Panc1 (cell line): ENCODE measurements around the gene GJB3. TPM values are rescaled to one million over a fixed set of nuclear protein-coding genes. Genes with fewer than 3 reads are reported as not detected.

Source experiments
- ATAC-seq: fragments of 200-7000 bp; cut with Tn5 transposase; 2 replicates; pipeline ENCODE4 v1.9.1; 2020; ENCODE audit warnings: mild to moderate bottlenecking, moderate library complexity
- BruUV-seq: library from RNA; stranded (reverse); fragments of 400-500 nt; replicated peaks from 2 replicates; lab custom pipeline; 2021; lab: Mats Ljungman, UMichigan
- CTCF ChIA-PET: fragments of 300-600 bp; sonication (Branson Sonifier 250); formaldehyde crosslinking; loops from one replicate; lab custom pipeline; 2022; ENCODE audit warnings: antibody characterized with exemption; lab: Charles Lee
- POLR2A ChIA-PET: fragments of 300-600 bp; sonication (Branson Sonifier 250); formaldehyde crosslinking; loops from one replicate; lab custom pipeline; 2022; ENCODE audit warnings: antibody characterized with exemption; lab: Charles Lee
- DNase-seq: peaks from one replicate; pipeline ENCODE4 v3.0.0-alpha.2; 2010; ENCODE audit warnings: low read depth, low spot score
- H3K27ac ChIP-seq: 2 replicates; pipeline ENCODE4 v1.5.1; 2011; ENCODE audit warnings: mild to moderate bottlenecking, low read length, inconsistent platforms
- H3K27me3 ChIP-seq: fragments of 200-500 bp; sonication (Bioruptor generic); 2 replicates; pipeline ENCODE4 v1.6.0; 2014; ENCODE audit warnings: low read length, inconsistent platforms; ENCODE audit not compliant: control insufficient read depth, insufficient read depth
- H3K36me3 ChIP-seq: fragments of 200-500 bp; sonication (Bioruptor generic); 2 replicates; pipeline ENCODE4 v1.5.1; 2014; ENCODE audit warnings: inconsistent platforms, mild to moderate bottlenecking, low read length, moderate library complexity; ENCODE audit not compliant: control insufficient read depth, insufficient read depth
- H3K4me1 ChIP-seq: 2 replicates; pipeline ENCODE4 v1.5.1; 2011; ENCODE audit warnings: inconsistent platforms, mild to moderate bottlenecking, low read length, moderate library complexity; ENCODE audit not compliant: control insufficient read depth, insufficient read depth
- H3K4me3 ChIP-seq, 2 experiments: 2 replicates each; pipeline ENCODE4 v1.5.1; 2011 to 2012; ENCODE audit warnings: low read depth in 2 of 2, low read length in 2 of 2, mild to moderate bottlenecking in 2 of 2, inconsistent platforms in 1 of 2, moderate library complexity in 1 of 2
- H3K9me3 ChIP-seq: fragments of 200-500 bp; sonication (Bioruptor generic); 2 replicates; pipeline ENCODE4 v1.5.1; 2014; ENCODE audit warnings: low read depth, mild to moderate bottlenecking, inconsistent platforms, low read length, moderate library complexity; ENCODE audit not compliant: control insufficient read depth, insufficient read depth
- POLR2AphosphoS5 ChIP-seq: IDR thresholded peaks from 2 replicates; pipeline ENCODE4 v1.6.1; 2012; ENCODE audit warnings: mild to moderate bottlenecking, low read depth, low read length, moderate library complexity
- REST ChIP-seq, 2 experiments: IDR thresholded peaks; 2 replicates each; pipeline ENCODE4 v1.6.1; 2011 to 2012; ENCODE audit warnings: low read depth in 2 of 2, control low read depth in 1 of 2, low read length in 1 of 2, mild to moderate bottlenecking in 1 of 2, moderate library complexity in 1 of 2; ENCODE audit not compliant: insufficient read depth in 1 of 2
- SIN3A ChIP-seq: IDR thresholded peaks from 2 replicates; pipeline ENCODE4 v1.6.1; 2012; ENCODE audit warnings: low read depth, mild to moderate bottlenecking, low read length, moderate library complexity, borderline replicate concordance; ENCODE audit not compliant: insufficient read depth
- TCF7L2 ChIP-seq: IDR thresholded peaks from 2 replicates; pipeline ENCODE4 v1.6.1; 2011; ENCODE audit warnings: mild to moderate bottlenecking, low read depth, low read length, inconsistent platforms
- in situ Hi-C: cut with HindIII; loops from 2 replicates; pipeline ENCODE4 v1.10.0; 2016; ENCODE audit warnings: low sequenced_read_pairs, low pct_unique_long_range_greater_than_20kb
- intact Hi-C: fragments of 100-400 bp; cut with micrococcal nuclease; formaldehyde crosslinking; loops from one replicate; pipeline ENCODE4 v1.10.0; 2022; ENCODE audit not compliant: unreplicated experiment
- total RNA-seq: library from RNA; stranded (reverse); gene quantifications from one replicate; pipeline ENCODE4 v1.2.1, GENCODE V29; 2021; ENCODE audit not compliant: unreplicated experiment
- TF ChIP-seq, protein P1 (sequence below): fragments of 450-650 bp; IDR thresholded peaks from 2 replicates; pipeline ENCODE4 v1.5.1; 2017; ENCODE audit warnings: mild to moderate bottlenecking

Gene GJB3
- total RNA-seq, 1 experiment from 2014 or later, result 0.15 TPM

- Histone ChIP-seq H3K36me3 (no peaks in the 10 kb centered on the region), H3K4me3 (no peak overlapping the region), H3K27me3 (no peaks in the 10 kb centered on the region), H3K27ac (no peak overlapping the region), H3K4me1 (no peaks in the 10 kb centered on the region), H3K9me3 (no peaks in the 10 kb centered on the region)
- TF ChIP-seq SIN3A, result no peak
- intact Hi-C loops (no loop called here), in situ Hi-C loops (no loop called here)
- no TSS peak for BruUV-seq
- CTCF ChIA-PET, result no interaction called here
- no peak for DNase-seq
- POLR2A ChIA-PET, result no interaction called here
- no peak for ATAC-seq
These were observed 43.9 kb downstream of the GJB3 start for GRCh38 chr1:34824817-34825454.

- ChIA-PET CTCF (no interaction called here), POLR2A (no interaction called here)
- H3K9me3 ChIP-seq, result no peaks in the 10 kb centered on the region
- in situ Hi-C loops (no loop called here), intact Hi-C loops (no loop called here)
- H3K4me1 ChIP-seq, result no peaks in the 10 kb centered on the region
- no peaks in the 10 kb centered on the region for H3K36me3 ChIP-seq
- no peak overlapping the region for H3K4me3 ChIP-seq
- no TSS peak for BruUV-seq
- TF ChIP-seq, protein P1, sequence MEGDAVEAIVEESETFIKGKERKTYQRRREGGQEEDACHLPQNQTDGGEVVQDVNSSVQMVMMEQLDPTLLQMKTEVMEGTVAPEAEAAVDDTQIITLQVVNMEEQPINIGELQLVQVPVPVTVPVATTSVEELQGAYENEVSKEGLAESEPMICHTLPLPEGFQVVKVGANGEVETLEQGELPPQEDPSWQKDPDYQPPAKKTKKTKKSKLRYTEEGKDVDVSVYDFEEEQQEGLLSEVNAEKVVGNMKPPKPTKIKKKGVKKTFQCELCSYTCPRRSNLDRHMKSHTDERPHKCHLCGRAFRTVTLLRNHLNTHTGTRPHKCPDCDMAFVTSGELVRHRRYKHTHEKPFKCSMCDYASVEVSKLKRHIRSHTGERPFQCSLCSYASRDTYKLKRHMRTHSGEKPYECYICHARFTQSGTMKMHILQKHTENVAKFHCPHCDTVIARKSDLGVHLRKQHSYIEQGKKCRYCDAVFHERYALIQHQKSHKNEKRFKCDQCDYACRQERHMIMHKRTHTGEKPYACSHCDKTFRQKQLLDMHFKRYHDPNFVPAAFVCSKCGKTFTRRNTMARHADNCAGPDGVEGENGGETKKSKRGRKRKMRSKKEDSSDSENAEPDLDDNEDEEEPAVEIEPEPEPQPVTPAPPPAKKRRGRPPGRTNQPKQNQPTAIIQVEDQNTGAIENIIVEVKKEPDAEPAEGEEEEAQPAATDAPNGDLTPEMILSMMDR, result no peak
- TF ChIP-seq SIN3A (no peak), REST (IDR thresholded peaks at IDR 0.05; ENCODE audit: insufficient read depth in 1 of 2, low read depth in 2 of 2, low read length in 1 of 2) (no peak), POLR2AphosphoS5 (no peak), TCF7L2 (no peak)
- no peak overlapping the region for H3K27ac ChIP-seq
- DNase-seq (no peak), ATAC-seq (no peak; the same call in 1 of the 2 replicates)
- no peaks in the 10 kb centered on the region for H3K27me3 ChIP-seq
These were observed 44.6 kb downstream of the GJB3 start for GRCh38 chr1:34825455-34826091.

- CTCF ChIA-PET, result no interaction called here
- TF ChIP-seq TCF7L2 (no peak), POLR2AphosphoS5 (no peak), SIN3A (no peak), REST (IDR thresholded peaks at IDR 0.05; ENCODE audit: insufficient read depth in 1 of 2, low read depth in 2 of 2, low read length in 1 of 2) (no peak)
- TF ChIP-seq, protein P1, result no peak
- DNase-seq, result no peak
- in situ Hi-C loops, result no loop called here
- H3K9me3 ChIP-seq, result no peaks in the 10 kb centered on the region
- BruUV-seq, result no TSS peak
- H3K27me3 ChIP-seq, result no peaks in the 10 kb centered on the region
- H3K4me1 ChIP-seq, result no peaks in the 10 kb centered on the region
- intact Hi-C loops, result no loop called here
- no peak for ATAC-seq
- no peak overlapping the region for H3K4me3 ChIP-seq
- POLR2A ChIA-PET, result interaction anchor here (0.6 kb wide), 1 partner anchor 1752 kb away, joined by 7 read pairs; no protein-coding TSS in a partner anchor
- no peak overlapping the region for H3K27ac ChIP-seq
- H3K36me3 ChIP-seq, result no peaks in the 10 kb centered on the region
These were observed 46.4 kb downstream of the GJB3 start for GRCh38 chr1:34827341-34827941.
